Fibroblast of skin of right quadriceps (primary cell): ENCODE data around the gene PDHB.

Experiments used
- DNase-seq: peaks from one replicate; pipeline ENCODE4 v3.0.0-alpha.2; 2013

Gene PDHB

GRCh38 chr3:58434990-58435389 lies 1.4 kb upstream of the PDHB start:
- peak; percentile 93 for DNase-seq

GRCh38 chr3:58434511-58434910 lies 879 bp upstream of the PDHB start:
- no peak for DNase-seq

GRCh38 chr3:58434168-58434504 lies 504 bp upstream of the PDHB start:
- DNase-seq, result no peak

GRCh38 chr3:58432905-58433304 lies 727 bp downstream of the PDHB start:
- no peak for DNase-seq

DNA sequence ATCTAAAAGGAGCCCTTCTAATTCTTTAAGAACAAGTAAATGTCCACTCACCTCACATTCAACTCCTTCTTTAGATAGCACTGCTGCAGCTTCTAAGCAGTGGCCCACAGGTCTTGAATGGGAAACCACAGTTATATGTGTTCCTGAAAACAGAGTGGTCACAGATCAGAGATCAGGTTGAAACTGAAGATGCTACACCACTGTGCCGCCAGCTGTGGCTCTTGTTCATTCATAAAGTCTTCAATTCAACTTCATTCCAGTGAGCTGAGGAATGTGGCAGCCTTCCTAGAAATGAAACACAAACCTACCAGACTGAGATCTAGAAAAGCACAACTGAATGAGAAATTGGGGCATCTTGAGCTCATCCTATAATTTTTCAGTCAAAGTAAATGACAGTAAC lies 4.0 kb downstream of the PDHB start:
- no peak for DNase-seq

- DNase-seq, result no peak
These were observed 5.8 kb downstream of the PDHB start for GRCh38 chr3:58427661-58428361.

- no peak for DNase-seq
These were observed 7.8 kb downstream of the PDHB start for GRCh38 chr3:58425782-58426181.

DNA sequence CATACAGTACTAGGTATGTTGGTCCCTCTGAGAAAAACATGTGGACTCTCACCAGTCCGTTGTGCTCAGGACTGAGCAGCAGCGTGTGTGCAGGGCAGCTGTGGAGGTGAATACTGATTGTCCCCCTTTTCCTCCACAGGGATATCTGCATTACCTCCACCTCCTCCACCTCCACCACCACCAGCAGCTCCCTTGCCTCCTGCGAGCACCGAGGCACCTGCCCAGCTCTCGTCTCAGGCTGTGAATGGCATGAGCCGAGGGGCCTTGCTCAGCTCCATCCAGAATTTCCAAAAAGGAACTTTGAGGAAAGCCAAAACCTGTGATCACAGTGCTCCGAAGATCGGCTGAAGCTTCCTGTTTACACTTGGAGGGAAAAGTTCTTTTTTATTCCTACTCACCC lies 9.0 kb downstream of the PDHB start:
- no peak for DNase-seq

DNA sequence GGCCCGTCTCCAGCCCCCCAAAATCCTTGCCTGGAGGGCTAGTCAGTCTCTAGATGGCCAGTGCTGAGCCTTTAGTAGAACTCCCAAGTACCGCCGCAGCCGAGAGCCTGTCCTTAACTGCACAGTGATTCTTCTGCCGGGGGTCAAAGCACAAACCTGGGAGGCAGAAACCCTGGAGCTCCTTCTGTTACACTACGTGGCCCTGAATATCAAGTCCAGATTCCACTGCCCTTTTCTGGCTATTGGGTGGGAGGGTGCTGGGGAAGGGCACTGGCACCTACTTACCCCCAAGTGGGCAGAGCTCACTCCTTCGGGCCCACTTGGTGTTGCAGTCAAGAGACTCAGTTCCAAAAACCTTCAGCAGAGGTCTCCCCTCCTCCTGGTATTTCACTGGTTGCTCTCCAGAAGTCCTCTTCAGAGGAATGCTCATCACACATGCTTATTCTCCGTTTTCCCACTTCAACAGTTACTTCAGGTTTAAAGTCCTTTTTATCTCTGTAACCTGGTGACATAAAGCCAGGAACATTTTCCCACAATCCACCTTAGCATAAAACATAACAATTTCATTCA lies 10.8 kb downstream of the PDHB start:
- DNase-seq, result peak; percentile 37

DNA sequence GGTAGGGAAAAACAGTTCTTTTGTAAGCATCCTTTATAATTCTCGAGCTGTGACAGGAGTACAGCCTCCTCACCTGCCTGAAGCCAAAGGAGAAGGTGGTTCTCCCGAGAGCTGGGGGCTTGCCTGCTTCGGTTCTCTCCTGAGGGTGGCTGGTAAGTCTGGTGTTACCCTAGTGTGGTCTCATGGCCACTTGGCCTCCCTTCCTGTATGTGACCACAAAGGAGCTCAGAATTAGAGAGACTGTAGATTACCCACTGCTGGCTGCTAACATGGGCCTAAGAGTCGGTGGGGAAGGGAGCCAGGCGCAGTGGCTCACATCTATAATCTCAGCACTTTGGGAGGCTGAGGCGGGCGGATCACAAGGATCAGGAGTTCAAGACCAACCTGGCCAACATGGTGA lies 12.6 kb downstream of the PDHB start:
- DNase-seq, result no peak

DNA sequence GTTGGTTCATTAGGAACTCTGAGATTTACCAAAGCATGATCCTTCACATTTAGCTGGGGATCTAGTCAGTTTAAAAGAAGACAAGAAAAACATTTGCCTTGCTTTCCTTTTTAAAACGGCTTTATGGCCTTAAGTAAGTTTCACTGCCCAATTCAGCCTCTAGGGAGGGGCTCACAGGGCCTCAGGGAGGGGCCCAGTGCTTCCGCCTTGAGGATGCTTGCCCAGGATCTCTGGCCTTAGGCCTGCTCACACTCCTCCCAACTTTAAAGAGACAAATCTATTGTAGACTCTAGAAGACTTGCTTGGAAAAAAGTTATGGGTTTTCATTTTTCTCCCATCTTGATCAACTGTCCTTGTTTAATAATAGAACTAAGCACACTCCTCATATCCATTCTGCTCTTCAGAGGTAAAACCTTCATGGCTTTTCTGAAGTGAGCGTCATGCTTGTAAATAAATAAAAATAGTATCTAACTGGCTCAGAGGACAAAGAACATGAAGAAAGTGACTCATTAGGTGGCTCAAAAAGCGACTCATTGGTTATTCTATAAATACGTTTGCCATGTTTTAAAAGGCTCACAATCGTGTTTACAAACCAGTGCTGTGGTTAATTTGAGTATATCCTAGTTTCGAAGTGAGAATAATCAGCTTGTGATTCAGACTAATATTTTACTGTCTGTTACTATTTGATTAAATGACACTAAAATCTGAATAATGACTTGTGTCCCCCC lies 13.7 kb downstream of the PDHB start:
- peak; percentile 35 for DNase-seq

DNA sequence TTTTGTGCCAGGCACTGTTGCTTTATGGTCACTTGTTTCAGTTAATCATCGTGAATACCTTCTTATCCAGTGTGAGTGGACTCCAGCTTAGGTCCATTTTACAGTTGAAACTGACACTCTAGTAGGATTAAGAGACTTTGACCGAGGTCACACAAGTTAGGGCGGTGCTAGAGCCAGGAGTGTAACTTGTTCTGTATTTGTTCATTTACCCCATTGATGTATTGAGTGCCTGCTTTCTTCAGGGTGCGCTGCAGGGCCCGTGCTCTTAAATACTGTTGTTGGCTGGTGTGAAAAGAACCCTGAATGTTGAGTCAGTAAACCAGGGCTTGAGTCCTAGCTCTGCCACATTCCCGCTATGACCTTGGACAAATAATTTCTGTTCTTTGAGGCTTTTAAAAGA lies 15.4 kb downstream of the PDHB start:
- no peak for DNase-seq

- DNase-seq, result no peak
These were observed 16.6 kb downstream of the PDHB start for GRCh38 chr3:58417075-58417474.

- DNase-seq, result no peak
These were observed 17.4 kb downstream of the PDHB start for GRCh38 chr3:58416191-58416590.

GRCh38 chr3:58414538-58415197 lies 19.0 kb downstream of the PDHB start:
- peak; percentile 66 for DNase-seq

- no peak for DNase-seq
These were observed 21.5 kb downstream of the PDHB start for GRCh38 chr3:58411851-58412830.

- DNase-seq, result no peak
These were observed 22.6 kb downstream of the PDHB start for GRCh38 chr3:58411036-58411435.

DNA sequence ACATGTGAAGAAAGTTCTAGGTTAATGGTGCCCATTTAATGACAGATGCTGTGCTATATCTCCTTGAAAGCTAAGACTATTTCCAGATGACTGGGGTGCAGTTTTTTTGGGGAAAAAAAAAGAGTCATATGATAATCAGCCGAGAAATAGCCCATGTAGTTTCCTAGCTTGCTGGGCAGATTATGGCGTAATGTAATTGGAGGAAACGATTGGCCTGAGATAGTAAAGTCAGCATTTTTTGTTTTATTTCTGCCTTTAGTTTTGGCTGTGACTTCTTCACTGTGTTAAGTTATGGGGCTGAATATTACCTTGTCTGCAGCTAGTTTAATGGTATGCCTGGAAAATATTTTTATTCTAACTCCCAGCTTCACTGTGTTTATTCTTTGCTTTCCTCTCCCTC lies 24.0 kb downstream of the PDHB start:
- no peak for DNase-seq

DNA sequence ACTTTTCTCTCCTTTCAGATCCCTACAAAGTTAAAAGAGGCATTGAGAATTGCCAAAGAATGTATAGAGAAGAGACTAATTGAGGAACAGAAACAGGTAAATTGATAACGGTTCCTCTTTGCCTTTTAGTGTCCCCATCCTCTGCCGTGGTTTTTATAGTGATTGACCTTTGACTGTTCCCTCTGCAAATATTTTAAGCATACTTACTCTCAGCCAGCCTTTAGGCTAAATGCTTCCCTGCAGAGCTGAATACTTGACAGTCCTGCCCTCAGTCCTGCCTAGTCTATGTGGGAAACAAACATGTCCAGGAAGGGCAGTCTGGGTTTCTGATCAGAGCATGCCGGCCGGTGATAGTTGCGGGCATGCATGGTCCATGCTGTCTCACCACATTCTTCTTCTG lies 24.7 kb downstream of the PDHB start:
- DNase-seq, result no peak

DNA sequence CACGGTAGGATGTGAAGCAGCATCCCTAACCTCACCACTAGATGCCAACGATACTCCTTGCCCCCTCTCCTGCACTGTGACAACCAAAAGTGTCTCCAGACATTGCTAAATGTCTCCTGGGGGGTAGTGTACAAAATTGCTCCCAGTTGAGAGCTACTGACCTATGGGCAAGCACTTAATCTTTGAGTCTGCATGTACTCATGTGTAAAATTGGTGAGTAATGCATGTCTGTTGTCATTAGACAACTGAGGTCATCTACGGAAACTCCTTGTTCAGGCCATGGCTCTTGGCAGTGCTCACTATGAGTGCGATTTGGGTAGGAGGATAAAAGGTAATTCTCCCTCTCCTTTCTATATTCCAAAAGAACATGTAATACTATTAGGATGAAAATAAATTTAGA lies 29.2 kb downstream of the PDHB start:
- peak; percentile 77 for DNase-seq

DNA sequence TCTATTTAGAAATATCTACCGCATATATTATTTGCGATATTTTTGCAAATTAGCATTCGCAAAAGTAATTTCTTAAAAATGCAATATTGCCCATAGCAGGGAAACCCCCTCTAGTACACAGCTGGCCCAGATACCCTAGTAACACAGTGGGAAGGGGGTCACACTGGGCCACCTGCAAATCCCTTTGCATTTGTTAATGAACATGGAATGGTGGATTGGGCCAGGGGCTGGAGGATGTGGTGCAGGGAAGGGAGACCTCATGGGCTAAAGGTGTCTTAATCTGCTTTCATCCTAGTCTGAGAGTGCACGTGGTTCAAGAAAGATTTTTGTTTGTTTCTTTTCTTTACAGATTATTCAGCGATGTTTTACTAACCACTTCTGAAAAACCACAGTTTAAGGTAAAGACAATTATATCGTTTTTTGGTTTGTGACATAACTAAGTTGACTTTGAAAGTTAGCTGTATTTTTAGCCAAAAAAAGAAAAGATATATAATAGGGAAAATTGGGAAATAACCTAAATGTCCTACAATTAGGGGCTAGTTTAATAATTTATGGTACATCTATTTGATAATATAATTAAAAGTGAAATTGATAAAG lies 30.0 kb downstream of the PDHB start:
- DNase-seq, result no peak

DNA sequence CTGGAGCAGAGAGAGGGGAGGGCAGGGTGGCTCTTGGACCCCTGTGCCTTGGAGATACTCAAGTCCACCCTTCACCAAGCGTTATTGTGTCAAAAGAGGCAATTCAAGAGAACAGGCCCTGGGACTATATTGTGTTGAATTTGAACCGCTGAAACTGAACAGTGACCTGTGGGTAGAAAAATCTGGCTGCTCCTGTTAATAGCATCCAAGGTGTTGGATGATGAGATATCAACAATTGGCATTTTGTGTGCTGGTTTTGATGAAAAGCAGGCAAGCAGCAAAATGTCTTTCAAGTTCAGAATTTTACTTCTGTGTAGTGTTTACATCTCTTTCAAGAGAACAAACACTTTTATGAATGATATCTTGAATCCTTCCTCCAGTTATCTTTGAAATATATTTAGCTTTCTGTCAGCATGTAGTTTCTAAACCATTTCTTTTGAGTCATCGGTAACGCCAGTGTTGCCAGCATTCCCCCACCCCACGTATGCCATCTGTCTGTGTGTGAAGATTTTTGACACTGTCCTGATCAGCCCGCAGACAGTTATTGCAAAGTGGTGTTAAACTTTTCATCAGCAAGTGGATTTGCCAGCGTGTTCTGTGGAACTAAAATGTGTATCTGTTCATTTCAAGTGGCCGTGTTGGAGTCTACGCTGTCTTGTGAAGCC lies 34.8 kb downstream of the PDHB start:
- DNase-seq, result no peak
